Subcutaneous abdominal adipose tissue (tissue), 5 donors: ENCODE measurements around the gene PTPRG.

Experiments
- H3K27ac ChIP-seq: one replicate; pipeline ENCODE4 v1.7.0; 2013; ENCODE audit warnings: low read depth, mild to moderate bottlenecking, inconsistent platforms, low read length, moderate library complexity
- H3K27me3 ChIP-seq, 5 donors: one replicate each; pipeline ENCODE4 v1.7.0; 2013; ENCODE audit warnings: low read length in 5 of 5, inconsistent platforms in 1 of 5; ENCODE audit not compliant: control insufficient read depth in 5 of 5, insufficient read depth in 4 of 5
- H3K36me3 ChIP-seq, 5 donors: one replicate each; pipeline ENCODE4 v1.7.0; 2013; ENCODE audit warnings: low read length in 5 of 5; ENCODE audit not compliant: control insufficient read depth in 5 of 5, insufficient read depth in 5 of 5
- H3K4me1 ChIP-seq, 5 donors: one replicate each; pipeline ENCODE4 v1.7.0; 2013; ENCODE audit warnings: low read length in 5 of 5, mild to moderate bottlenecking in 3 of 5, moderate library complexity in 1 of 5; ENCODE audit not compliant: control insufficient read depth in 5 of 5, insufficient read depth in 5 of 5
- H3K4me3 ChIP-seq, 5 donors: one replicate each; pipeline ENCODE4 v1.7.0; 2013; ENCODE audit warnings: low read length in 5 of 5, low read depth in 1 of 5
- H3K9ac ChIP-seq, 5 donors: one replicate each; pipeline ENCODE4 v1.7.0; 2013; ENCODE audit warnings: low read length in 5 of 5, mild to moderate bottlenecking in 4 of 5, moderate library complexity in 3 of 5
- H3K9me3 ChIP-seq, 5 donors: one replicate each; pipeline ENCODE4 v1.7.0; 2013; ENCODE audit warnings: low read length in 5 of 5; ENCODE audit not compliant: control insufficient read depth in 5 of 5
- donor health status: healthy.
- donor health status: healthy.
- donor health status: healthy.
- donor health status: healthy.
- donor health status: healthy.

The PTPRG gene

GRCh38 chr3:61613666-61614065 lies 52.3 kb downstream of the PTPRG start:
- H3K27me3 ChIP-seq, result no peaks in the 10 kb centered on the region
- no peaks in the 10 kb centered on the region for H3K9me3 ChIP-seq
- H3K9ac ChIP-seq, result no peak overlapping the region
- H3K4me3 ChIP-seq, result no peak overlapping the region
- H3K4me1 ChIP-seq, result peaks cover 2 to 31% (median 24%) of the 10 kb centered on the region in 5 donors
- H3K27ac ChIP-seq, result no peak overlapping the region
- H3K36me3 ChIP-seq, result no peaks in the 10 kb centered on the region

GRCh38 chr3:61615643-61616042 lies 54.3 kb downstream of the PTPRG start:
- H3K27me3 ChIP-seq, result no peaks in the 10 kb centered on the region
- no peak overlapping the region for H3K9ac ChIP-seq
- peaks cover 2 to 31% (median 24%) of the 10 kb centered on the region in 5 donors for H3K4me1 ChIP-seq
- H3K9me3 ChIP-seq, result no peaks in the 10 kb centered on the region
- no peaks in the 10 kb centered on the region for H3K36me3 ChIP-seq
- no peak overlapping the region for H3K4me3 ChIP-seq
- no peak overlapping the region for H3K27ac ChIP-seq

GRCh38 chr3:61616586-61616985 lies 55.2 kb downstream of the PTPRG start:
- H3K9me3 ChIP-seq, result no peaks in the 10 kb centered on the region
- H3K36me3 ChIP-seq, result no peaks in the 10 kb centered on the region
- no peak overlapping the region for H3K27ac ChIP-seq
- H3K9ac ChIP-seq, result no peak overlapping the region
- H3K27me3 ChIP-seq, result no peaks in the 10 kb centered on the region
- no peak overlapping the region for H3K4me3 ChIP-seq
- peaks cover 2 to 31% (median 24%) of the 10 kb centered on the region in 5 donors for H3K4me1 ChIP-seq

GRCh38 chr3:61617041-61617440 lies 55.7 kb downstream of the PTPRG start:
- H3K4me3 ChIP-seq, result no peak overlapping the region
- H3K27ac ChIP-seq, result no peak overlapping the region
- H3K9ac ChIP-seq, result no peak overlapping the region
- no peaks in the 10 kb centered on the region for H3K9me3 ChIP-seq
- peaks cover 2 to 28% (median 21%) of the 10 kb centered on the region in 5 donors for H3K4me1 ChIP-seq
- no peaks in the 10 kb centered on the region for H3K36me3 ChIP-seq
- no peaks in the 10 kb centered on the region for H3K27me3 ChIP-seq

GRCh38 chr3:61617651-61618050 lies 56.3 kb downstream of the PTPRG start:
- Histone ChIP-seq H3K27me3 (no peaks in the 10 kb centered on the region), H3K4me3 (no peak overlapping the region), H3K9me3 (no peaks in the 10 kb centered on the region), H3K4me1 (peaks cover 0 to 22% (median 15%) of the 10 kb centered on the region in 5 donors), H3K36me3 (no peaks in the 10 kb centered on the region), H3K27ac (no peak overlapping the region), H3K9ac (no peak overlapping the region)

- no peak overlapping the region for H3K4me3 ChIP-seq
- no peak overlapping the region for H3K27ac ChIP-seq
- H3K27me3 ChIP-seq, result no peaks in the 10 kb centered on the region
- no peaks in the 10 kb centered on the region for H3K9me3 ChIP-seq
- H3K36me3 ChIP-seq, result no peaks in the 10 kb centered on the region
- H3K4me1 ChIP-seq, result peaks cover 0 to 16% (median 9%) of the 10 kb centered on the region in 5 donors
- no peak overlapping the region for H3K9ac ChIP-seq
These were observed 56.9 kb downstream of the PTPRG start for GRCh38 chr3:61618231-61618630.

GRCh38 chr3:61618871-61619270 lies 57.5 kb downstream of the PTPRG start:
- Histone ChIP-seq H3K4me3 (no peak overlapping the region), H3K36me3 (no peaks in the 10 kb centered on the region), H3K27ac (no peak overlapping the region), H3K9ac (no peak overlapping the region), H3K9me3 (no peaks in the 10 kb centered on the region), H3K27me3 (no peaks in the 10 kb centered on the region), H3K4me1 (peaks cover 0 to 10% (median 5%) of the 10 kb centered on the region in 5 donors)

- H3K36me3 ChIP-seq, result no peaks in the 10 kb centered on the region
- H3K9ac ChIP-seq, result no peak overlapping the region
- H3K27ac ChIP-seq, result no peak overlapping the region
- no peaks in the 10 kb centered on the region for H3K27me3 ChIP-seq
- H3K4me3 ChIP-seq, result no peak overlapping the region
- H3K4me1 ChIP-seq, result peaks cover 0 to 9% (median 5%) of the 10 kb centered on the region in 5 donors
- no peaks in the 10 kb centered on the region for H3K9me3 ChIP-seq
These were observed 58.7 kb downstream of the PTPRG start for GRCh38 chr3:61620073-61620472.

- Histone ChIP-seq H3K27ac (no peak overlapping the region), H3K4me3 (no peak overlapping the region), H3K4me1 (peaks cover 0 to 16% (median 12%) of the 10 kb centered on the region in 5 donors), H3K36me3 (no peaks in the 10 kb centered on the region), H3K27me3 (no peaks in the 10 kb centered on the region), H3K9ac (no peak overlapping the region), H3K9me3 (no peaks in the 10 kb centered on the region)
These were observed 62.9 kb downstream of the PTPRG start for GRCh38 chr3:61624300-61624699.

GRCh38 chr3:61625429-61625828 lies 64.1 kb downstream of the PTPRG start:
- no peaks in the 10 kb centered on the region for H3K9me3 ChIP-seq
- H3K9ac ChIP-seq, result no peak overlapping the region

GRCh38 chr3:61626484-61626883 lies 65.1 kb downstream of the PTPRG start:
- Histone ChIP-seq H3K4me3 (no peak overlapping the region), H3K9ac (no peak overlapping the region), H3K27ac (no peak overlapping the region), H3K4me1 (peaks cover 0 to 18% (median 12%) of the 10 kb centered on the region in 5 donors), H3K27me3 (no peaks in the 10 kb centered on the region), H3K9me3 (no peaks in the 10 kb centered on the region), H3K36me3 (no peaks in the 10 kb centered on the region)

More at GRCh38 chr3:61625429-61625828, 64.1 kb downstream of the PTPRG start:
- Histone ChIP-seq H3K27ac (no peak overlapping the region), H3K27me3 (no peaks in the 10 kb centered on the region), H3K36me3 (no peaks in the 10 kb centered on the region), H3K4me1 (peaks cover 0 to 18% (median 12%) of the 10 kb centered on the region in 5 donors), H3K4me3 (no peak overlapping the region)
